HS-5 (cell line): Measurements from ENCODE around the gene PRKN.
A peak's percentile ranks its signal among the peaks of the same experiment; 100 is the strongest.

Experiments
- DNase-seq: peaks from one replicate; pipeline ENCODE4 v3.0.0-alpha.2; 2012; ENCODE audit warnings: low read depth

Gene PRKN

DNA sequence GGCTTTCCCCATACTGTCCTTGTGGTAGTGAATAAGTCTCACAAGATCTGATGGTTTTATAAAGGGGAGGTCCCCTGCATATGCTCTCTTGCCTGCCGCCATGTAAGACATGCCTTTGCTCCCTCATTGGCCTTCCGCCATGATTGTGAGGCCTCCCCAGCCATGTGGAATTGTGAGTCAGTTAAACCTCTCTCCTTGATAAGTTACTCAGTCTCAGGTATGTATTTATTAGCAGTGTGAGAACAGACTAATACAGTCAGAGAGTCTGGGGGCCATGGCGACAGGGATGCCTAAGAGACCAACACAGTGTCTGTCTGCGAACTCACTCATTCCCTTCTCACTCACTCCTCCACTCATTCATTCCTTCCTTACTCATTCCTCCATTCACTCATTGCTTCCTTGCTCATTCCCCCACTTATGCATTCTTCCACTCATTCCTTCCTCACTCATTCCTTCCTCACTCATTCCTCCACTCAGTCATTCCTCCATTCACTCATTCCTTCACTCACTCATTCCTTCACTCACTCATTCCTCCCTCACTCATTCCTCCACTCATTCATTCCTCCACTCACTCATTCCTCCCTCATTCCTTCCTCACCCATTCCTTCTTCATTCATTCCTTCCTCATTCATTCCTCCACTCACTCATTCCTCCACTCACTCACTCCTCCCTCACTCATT lies 1316.2 kb downstream of the PRKN start:
- DNase-seq: no peak

- DNase-seq: no peak
These were observed 1316.8 kb downstream of the PRKN start for GRCh38 chr6:161410736-161411135.

- DNase-seq: no peak
These were observed 1317.5 kb downstream of the PRKN start for GRCh38 chr6:161410076-161410475.

GRCh38 chr6:161409353-161409752 lies 1318.2 kb downstream of the PRKN start:
- no peak for DNase-seq

- DNase-seq: no peak
These were observed 1319.5 kb downstream of the PRKN start for GRCh38 chr6:161408041-161408440.

GRCh38 chr6:161407581-161407980 lies 1320.0 kb downstream of the PRKN start:
- peak; percentile 82 for DNase-seq

GRCh38 chr6:161407115-161407514 lies 1320.5 kb downstream of the PRKN start:
- DNase-seq: no peak

GRCh38 chr6:161406646-161407045 lies 1320.9 kb downstream of the PRKN start:
- DNase-seq: peak; percentile 97

GRCh38 chr6:161405418-161405817 lies 1322.1 kb downstream of the PRKN start:
- no peak for DNase-seq

DNA sequence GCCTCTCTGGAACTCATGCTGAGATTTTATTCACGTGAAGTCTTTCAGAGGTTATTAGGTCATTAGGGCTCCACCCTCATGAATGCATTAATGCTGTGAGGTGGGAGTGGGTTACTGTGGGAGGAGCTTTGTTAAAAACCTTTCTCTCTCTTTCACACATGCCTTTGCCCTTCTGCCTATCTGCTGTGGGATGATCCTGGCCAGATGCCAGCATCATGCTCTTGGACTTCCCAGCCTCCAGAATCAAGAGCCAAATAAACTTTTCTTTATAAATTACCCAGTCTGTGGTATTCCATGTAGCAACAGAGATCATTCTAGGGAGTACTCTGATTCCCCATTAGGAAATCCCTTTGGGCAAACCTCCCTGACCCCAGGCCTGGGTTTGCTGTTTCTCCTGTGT lies 1323.8 kb downstream of the PRKN start:
- DNase-seq: no peak

DNA sequence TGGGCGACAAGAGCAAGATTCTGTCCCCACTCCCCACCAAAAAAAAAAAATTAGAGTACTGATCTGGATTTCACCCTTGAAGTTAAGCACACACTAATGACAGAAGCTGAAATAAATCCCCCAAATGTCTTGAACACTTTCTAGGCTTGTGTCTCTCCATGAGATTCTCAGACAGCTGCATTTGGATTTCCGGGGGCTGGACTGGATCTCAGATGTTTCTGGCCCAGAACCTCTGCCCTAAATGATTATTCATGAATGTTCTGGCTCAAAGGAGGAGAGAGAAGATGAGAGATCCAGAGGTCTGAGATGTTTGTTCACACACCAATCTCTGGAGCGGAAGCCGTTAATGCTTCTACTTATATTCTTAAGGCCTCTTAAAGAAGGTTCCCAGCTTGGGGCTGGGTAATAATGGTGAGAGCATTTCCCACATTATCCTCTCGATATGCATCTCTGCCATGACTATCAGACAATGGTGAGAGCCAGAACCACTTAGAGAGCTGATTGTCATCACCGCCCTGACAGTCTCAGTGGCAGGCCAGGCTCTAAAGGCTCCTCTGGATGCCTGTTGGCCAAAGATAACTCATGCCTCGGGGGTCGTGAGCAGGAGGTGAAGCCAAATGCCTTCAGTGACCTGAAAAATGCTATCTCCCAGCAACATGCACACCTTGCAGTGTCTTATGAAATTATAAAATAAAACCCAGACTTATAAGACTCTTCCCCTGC lies 1325.8 kb downstream of the PRKN start:
- DNase-seq: no peak

DNA sequence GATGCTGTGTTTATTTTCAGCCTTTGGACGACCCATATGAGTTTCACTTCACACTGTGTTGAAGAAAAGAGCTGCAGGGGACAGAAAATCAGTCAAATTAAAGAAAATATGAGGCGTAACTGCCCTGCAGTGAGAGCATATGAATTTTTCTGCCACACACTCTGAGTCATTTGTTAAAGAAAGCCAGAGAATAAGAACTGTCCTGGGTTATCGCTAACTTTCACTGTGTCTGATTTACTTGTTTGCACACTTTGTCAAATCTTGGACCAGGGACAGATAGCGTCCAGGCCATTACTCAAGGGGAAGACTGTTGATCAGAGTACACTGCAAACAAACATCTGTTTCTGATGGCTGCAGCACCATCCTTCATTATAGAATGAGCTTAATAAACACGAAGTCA lies 1326.9 kb downstream of the PRKN start:
- DNase-seq: no peak

DNA sequence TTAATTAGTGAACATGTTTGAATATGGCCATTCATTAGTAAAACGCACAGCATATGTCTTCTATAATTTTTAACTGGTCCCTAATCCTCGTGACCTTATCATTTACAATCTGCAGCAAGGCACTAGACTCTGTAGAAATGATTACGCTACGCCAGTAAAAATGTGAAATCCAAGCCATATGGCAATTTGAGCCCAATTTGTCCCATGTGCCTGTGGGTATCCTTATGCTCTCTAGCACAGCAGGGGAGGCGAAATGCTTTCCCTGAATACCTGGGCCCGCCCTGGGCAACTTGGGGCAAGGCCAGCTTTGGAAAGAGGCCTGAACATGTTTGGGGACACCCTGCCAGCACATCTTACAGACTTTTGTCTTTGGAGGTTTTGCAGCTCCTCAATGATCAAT lies 1331.0 kb downstream of the PRKN start:
- no peak for DNase-seq

GRCh38 chr6:161395716-161396231 lies 1331.8 kb downstream of the PRKN start:
- DNase-seq: no peak

DNA sequence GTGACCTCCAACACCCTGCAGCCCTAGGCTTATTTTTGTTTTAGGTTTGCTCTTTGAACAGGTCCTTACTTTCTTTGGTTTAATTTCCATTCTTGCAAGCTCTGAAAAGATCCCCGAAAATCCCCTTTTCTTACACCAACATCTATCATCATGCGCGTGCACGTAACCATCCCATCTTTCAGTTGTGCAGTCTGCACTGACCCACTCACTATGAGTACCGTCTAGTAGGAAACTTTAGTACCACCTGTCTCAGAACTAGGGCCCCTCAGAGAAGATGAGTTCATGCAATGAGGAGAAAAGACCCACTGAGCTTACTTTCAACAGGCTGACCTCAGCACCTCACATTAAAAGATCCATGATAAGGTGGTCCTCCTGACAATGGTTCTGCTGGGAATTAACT lies 1333.1 kb downstream of the PRKN start:
- no peak for DNase-seq

DNA sequence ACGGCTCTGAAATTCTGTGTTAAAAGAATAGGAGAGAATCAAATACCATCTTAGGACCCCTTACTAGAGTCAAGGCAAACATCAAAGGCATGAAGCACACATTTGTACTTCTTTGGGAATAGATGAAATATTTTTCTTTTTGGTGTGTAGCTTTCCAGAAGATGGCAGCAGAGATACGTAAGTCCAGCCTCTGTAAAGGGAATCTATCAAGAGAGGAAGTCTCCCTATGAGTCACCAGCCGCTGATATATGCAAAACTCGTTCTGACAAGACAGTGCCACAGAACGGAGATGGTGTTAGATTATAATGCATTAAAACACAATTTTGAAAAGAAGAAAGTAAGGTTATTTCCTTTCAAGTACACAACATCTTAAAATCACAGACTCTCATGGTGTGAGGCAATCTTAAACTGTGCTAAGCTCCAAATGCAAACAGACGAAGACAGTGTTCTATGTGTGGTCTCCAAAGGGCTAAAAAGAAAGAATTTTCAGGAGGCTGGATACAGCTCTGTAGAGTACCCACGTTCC lies 1333.7 kb downstream of the PRKN start:
- peak; percentile 74 for DNase-seq

DNA sequence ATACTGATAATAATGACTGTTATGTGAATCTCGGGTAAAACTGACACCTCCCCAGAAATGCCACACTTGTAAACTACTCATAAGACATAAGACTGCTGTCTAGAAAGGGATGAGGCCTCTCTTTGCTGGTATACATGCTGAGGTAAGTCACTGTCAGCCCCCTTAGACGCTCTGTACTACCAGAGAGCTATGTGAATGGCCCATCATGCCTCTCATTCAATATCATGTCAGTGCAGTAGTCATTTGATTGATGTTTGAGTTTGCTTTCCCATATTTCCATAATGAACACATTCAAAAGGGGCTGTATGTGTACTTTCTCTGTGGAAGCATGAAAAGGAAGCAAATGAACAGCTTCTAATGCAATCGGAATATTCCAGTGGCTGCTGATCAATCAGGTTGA lies 1334.3 kb downstream of the PRKN start:
- no peak for DNase-seq

GRCh38 chr6:161389756-161390155 lies 1337.8 kb downstream of the PRKN start:
- no peak for DNase-seq

GRCh38 chr6:161383951-161384350 lies 1343.6 kb downstream of the PRKN start:
- no peak for DNase-seq

DNA sequence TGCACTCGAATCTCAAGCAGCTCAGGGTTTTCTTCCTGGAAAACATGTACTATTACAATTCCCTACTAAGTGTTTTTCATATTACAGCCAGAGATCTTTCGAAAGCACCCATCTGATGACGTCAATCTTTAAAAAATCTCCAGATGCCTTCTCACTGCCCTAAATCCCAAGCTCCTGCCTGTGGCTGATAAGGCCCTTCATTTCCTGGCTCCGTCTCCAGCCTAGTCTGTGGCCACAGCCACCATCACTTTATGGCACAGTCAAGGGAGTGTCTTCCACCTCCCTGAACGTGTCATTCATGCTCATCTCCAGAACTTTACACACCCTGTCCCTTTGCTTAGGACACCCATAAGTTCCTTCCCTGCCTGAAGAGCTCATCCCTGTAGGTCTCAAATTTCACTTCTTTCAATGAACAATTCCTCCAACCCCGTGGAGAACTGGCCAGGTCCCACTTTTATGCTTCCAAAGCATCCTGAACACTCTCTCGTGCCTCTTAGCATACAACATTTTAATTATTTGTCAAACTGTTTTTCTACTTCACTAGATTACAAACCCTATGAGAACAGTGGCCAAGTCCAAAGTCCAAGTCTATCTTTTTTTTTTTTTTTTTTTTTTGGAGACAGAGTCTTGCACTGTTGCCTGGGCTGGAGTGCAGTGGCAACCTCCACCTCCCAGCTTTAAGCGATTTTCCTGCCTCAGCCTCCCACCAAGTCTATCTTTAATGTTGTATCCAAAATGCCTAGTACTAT lies 1347.6 kb downstream of the PRKN start:
- no peak for DNase-seq

GRCh38 chr6:161378115-161378514 lies 1349.5 kb downstream of the PRKN start:
- no peak for DNase-seq

- DNase-seq: no peak
These were observed 1350.5 kb downstream of the PRKN start for GRCh38 chr6:161377116-161377515.

DNA sequence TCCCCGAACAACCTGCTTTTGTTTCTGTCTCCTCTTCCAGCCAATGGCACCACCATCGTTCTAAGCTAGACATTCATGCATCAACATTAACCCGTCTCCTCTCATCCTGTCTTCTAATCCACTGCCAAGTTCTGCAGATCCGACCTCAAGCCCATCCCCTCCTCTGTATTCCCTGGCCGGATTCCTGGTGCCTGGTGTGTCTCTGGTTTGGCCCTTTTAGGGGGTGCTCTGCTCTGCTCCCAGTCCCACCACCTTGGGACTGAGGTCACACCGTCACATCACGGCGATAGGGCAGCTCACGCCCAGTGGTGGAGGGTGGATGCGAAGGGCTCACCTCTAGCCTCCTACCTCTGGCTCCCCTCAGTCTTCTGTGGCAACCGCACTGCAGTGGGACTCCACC lies 1351.2 kb downstream of the PRKN start:
- DNase-seq: no peak
